GM18505 (cell line): ENCODE data around the gene LZTS2.
A peak's percentile ranks its signal among the peaks of the same experiment; 100 is the strongest.

Experiments
- ATAC-seq: cut with Tn5 transposase; IDR thresholded peaks from one replicate; pipeline ENCODE4 v1.9.1; 2021; ENCODE audit not compliant: unreplicated experiment
- POLR2A ChIP-seq: IDR thresholded peaks from 4 replicates; pipeline ENCODE4 v1.6.1; 2011; ENCODE audit warnings: borderline replicate concordance; ENCODE audit not compliant: insufficient read depth, insufficient read length; ENCODE audit errors: extremely low read depth

LZTS2 gene

GRCh38 chr10:101008823-101009423, 9.3 kb downstream of the LZTS2 start:
- TF ChIP-seq POLR2A: no peak
- ATAC-seq: no peak

- ATAC-seq: no peak
- TF ChIP-seq POLR2A: no peak
Observed at GRCh38 chr10:101010329-101010728, 10.7 kb downstream of the LZTS2 start.

GRCh38 chr10:101011517-101012423, 12.2 kb downstream of the LZTS2 start:
- no peak for ATAC-seq
- no peak for TF ChIP-seq POLR2A

- TF ChIP-seq POLR2A: no peak
- ATAC-seq: peak; percentile 47
Observed at GRCh38 chr10:101012525-101013364, 13.1 kb downstream of the LZTS2 start.

- ATAC-seq: no peak
- TF ChIP-seq POLR2A: no peak
Observed at GRCh38 chr10:101013365-101013825, 13.8 kb downstream of the LZTS2 start.

- no peak for ATAC-seq
- TF ChIP-seq POLR2A: no peak
Observed at GRCh38 chr10:101014230-101014884, 14.7 kb downstream of the LZTS2 start.

- ATAC-seq: no peak
- no peak for TF ChIP-seq POLR2A
Observed at GRCh38 chr10:101014966-101015581, 15.5 kb downstream of the LZTS2 start.

- no peak for ATAC-seq
Observed at GRCh38 chr10:101015582-101015973, 16.0 kb downstream of the LZTS2 start.

GRCh38 chr10:101016814-101017213, 17.2 kb downstream of the LZTS2 start:
- TF ChIP-seq POLR2A: no peak
- no peak for ATAC-seq

More at GRCh38 chr10:101015582-101015973, 16.0 kb downstream of the LZTS2 start:
- TF ChIP-seq POLR2A: no peak

GRCh38 chr10:101018118-101018599, 18.6 kb downstream of the LZTS2 start:
- ATAC-seq: no peak
- TF ChIP-seq POLR2A: no peak

GRCh38 chr10:101018600-101019439, 19.2 kb downstream of the LZTS2 start:
- no peak for ATAC-seq

GRCh38 chr10:101019440-101019703, 19.8 kb downstream of the LZTS2 start:
- ATAC-seq: no peak
- no peak for TF ChIP-seq POLR2A

More at GRCh38 chr10:101018600-101019439, 19.2 kb downstream of the LZTS2 start:
- TF ChIP-seq POLR2A: no peak
